Measurements from ENCODE around the gene ZNF646.

The ZNF646 gene

GRCh38 chr16:31074814-31075183 is 577 bp downstream of the ZNF646 start:
- Histone ChIP-seq H3K36me3 (ENCODE audit: control insufficient read depth in 1 of 2, insufficient read depth in 2 of 2, low read length in 2 of 2) (peaks cover 39% of the 10 kb centered on the region in 2 experiments), H3K4me1 (ENCODE audit: control insufficient read depth in 1 of 2, insufficient read depth in 2 of 2, low read length in 2 of 2) (peaks cover 7% of the 10 kb centered on the region in 2 experiments), H2BK120ac (ENCODE audit: insufficient read depth, low read length, poor library complexity) (peak overlapping the region; percentile 76), H2BK12ac (ENCODE audit: low read length) (no peak overlapping the region), H3K79me2 (ENCODE audit: control insufficient read depth, insufficient read depth, low read length, poor library complexity) (peaks cover 23% of the 10 kb centered on the region), H3K14ac (ENCODE audit: low read length) (peak overlapping the region; percentile 90), H3K9ac (ENCODE audit: low read length) (peak overlapping the region; percentile 91), H2BK5ac (ENCODE audit: low read depth, low read length, poor library complexity) (peak overlapping the region; percentile 19), H3K4ac (ENCODE audit: low read depth, low read length) (peak overlapping the region; percentile 89), H4K8ac (ENCODE audit: low read depth, low read length) (peak overlapping the region; percentile 97), H3K79me1 (ENCODE audit: low read length) (peaks cover 18% of the 10 kb centered on the region), H4K91ac (ENCODE audit: low read depth, low read length) (peak overlapping the region; percentile 85), H2AK5ac (ENCODE audit: low read length) (peak overlapping the region; percentile 81), H3K27me3 (ENCODE audit: insufficient read depth, low read length) (no peaks in the 10 kb centered on the region), H3K4me3 (ENCODE audit: low read depth, low read length) (peak overlapping the region; percentile 92), H3K27ac (ENCODE audit: low read depth, low read length) (peak overlapping the region; percentile 88), H3K18ac (ENCODE audit: low read length) (peak overlapping the region; percentile 43), H3K23ac (ENCODE audit: low read length) (no peak overlapping the region), H4K12ac (ENCODE audit: low read depth, low read length) (peak overlapping the region; percentile 91), H3K4me2 (ENCODE audit: low read length) (peak overlapping the region; percentile 81), H2AFZ (ENCODE audit: insufficient read depth, low read length, poor library complexity) (peak overlapping the region; percentile 87), H3K9me3 (ENCODE audit: insufficient read depth, low read depth, low read length) (no peaks in the 10 kb centered on the region)
- no CpG with 5 or more reads among the region's 7 CpGs for WGBS (ENCODE audit: extremely low coverage, insufficient coverage, insufficient read length)
- DNase-seq = no peak

- no peak overlapping the region for H3K27ac ChIP-seq (ENCODE audit: low read depth, low read length)
- peaks cover 54% of the 10 kb centered on the region in 2 experiments for H3K36me3 ChIP-seq (ENCODE audit: control insufficient read depth in 1 of 2, insufficient read depth in 2 of 2, low read length in 2 of 2)
- peaks cover 23% of the 10 kb centered on the region for H3K79me2 ChIP-seq (ENCODE audit: control insufficient read depth, insufficient read depth, low read length, poor library complexity)
- H3K9ac ChIP-seq (ENCODE audit: low read length) = no peak overlapping the region
- no peak overlapping the region for H2BK120ac ChIP-seq (ENCODE audit: insufficient read depth, low read length, poor library complexity)
- H4K91ac ChIP-seq (ENCODE audit: low read depth, low read length) = no peak overlapping the region
- H3K14ac ChIP-seq (ENCODE audit: low read length) = no peak overlapping the region
- no peak overlapping the region for H3K4ac ChIP-seq (ENCODE audit: low read depth, low read length)
- peaks cover 18% of the 10 kb centered on the region for H3K79me1 ChIP-seq (ENCODE audit: low read length)
- no peak for DNase-seq
- H3K4me3 ChIP-seq (ENCODE audit: low read depth, low read length) = no peak overlapping the region
- H3K4me1 ChIP-seq (ENCODE audit: control insufficient read depth in 1 of 2, insufficient read depth in 2 of 2, low read length in 2 of 2) = peaks cover 7% of the 10 kb centered on the region in 2 experiments
- no peak overlapping the region for H2BK12ac ChIP-seq (ENCODE audit: low read length)
- H3K4me2 ChIP-seq (ENCODE audit: low read length) = no peak overlapping the region
- H3K9me3 ChIP-seq (ENCODE audit: insufficient read depth, low read depth, low read length) = no peaks in the 10 kb centered on the region
- H2BK5ac ChIP-seq (ENCODE audit: low read depth, low read length, poor library complexity) = no peak overlapping the region
- no peaks in the 10 kb centered on the region for H3K27me3 ChIP-seq (ENCODE audit: insufficient read depth, low read length)
- no peak overlapping the region for H4K8ac ChIP-seq (ENCODE audit: low read depth, low read length)
- H4K12ac ChIP-seq (ENCODE audit: low read depth, low read length) = no peak overlapping the region
- no peak overlapping the region for H3K18ac ChIP-seq (ENCODE audit: low read length)
- no peak overlapping the region for H2AFZ ChIP-seq (ENCODE audit: insufficient read depth, low read length, poor library complexity)
- WGBS (ENCODE audit: extremely low coverage, insufficient coverage, insufficient read length) = no CpG with 5 or more reads among the region's 16 CpGs
- H3K23ac ChIP-seq (ENCODE audit: low read length) = no peak overlapping the region
- no peak overlapping the region for H2AK5ac ChIP-seq (ENCODE audit: low read length)
Observed at GRCh38 chr16:31076319-31076718, 2.1 kb downstream of the ZNF646 start.

GRCh38 chr16:31077024-31077423 is 2.8 kb downstream of the ZNF646 start:
- no peak overlapping the region for H3K23ac ChIP-seq (ENCODE audit: low read length)
- no peak overlapping the region for H2AFZ ChIP-seq (ENCODE audit: insufficient read depth, low read length, poor library complexity)
- peaks cover 18% of the 10 kb centered on the region for H3K79me1 ChIP-seq (ENCODE audit: low read length)
- H3K4me2 ChIP-seq (ENCODE audit: low read length) = no peak overlapping the region
- WGBS (ENCODE audit: extremely low coverage, insufficient coverage, insufficient read length) = no CpG with 5 or more reads among the region's 13 CpGs
- H2BK120ac ChIP-seq (ENCODE audit: insufficient read depth, low read length, poor library complexity) = no peak overlapping the region
- no peak overlapping the region for H2BK5ac ChIP-seq (ENCODE audit: low read depth, low read length, poor library complexity)
- H4K8ac ChIP-seq (ENCODE audit: low read depth, low read length) = no peak overlapping the region
- no peak overlapping the region for H2AK5ac ChIP-seq (ENCODE audit: low read length)
- no peak for DNase-seq
- H3K9ac ChIP-seq (ENCODE audit: low read length) = no peak overlapping the region
- peaks cover 4 to 5% of the 10 kb centered on the region in 2 experiments for H3K4me1 ChIP-seq (ENCODE audit: control insufficient read depth in 1 of 2, insufficient read depth in 2 of 2, low read length in 2 of 2)
- no peak overlapping the region for H3K27ac ChIP-seq (ENCODE audit: low read depth, low read length)
- peaks cover 57 to 59% of the 10 kb centered on the region in 2 experiments for H3K36me3 ChIP-seq (ENCODE audit: control insufficient read depth in 1 of 2, insufficient read depth in 2 of 2, low read length in 2 of 2)
- H3K27me3 ChIP-seq (ENCODE audit: insufficient read depth, low read length) = no peaks in the 10 kb centered on the region
- H3K14ac ChIP-seq (ENCODE audit: low read length) = no peak overlapping the region
- no peak overlapping the region for H3K4me3 ChIP-seq (ENCODE audit: low read depth, low read length)
- no peak overlapping the region for H3K18ac ChIP-seq (ENCODE audit: low read length)
- no peak overlapping the region for H2BK12ac ChIP-seq (ENCODE audit: low read length)
- no peak overlapping the region for H4K12ac ChIP-seq (ENCODE audit: low read depth, low read length)
- peaks cover 21% of the 10 kb centered on the region for H3K79me2 ChIP-seq (ENCODE audit: control insufficient read depth, insufficient read depth, low read length, poor library complexity)
- H3K9me3 ChIP-seq (ENCODE audit: insufficient read depth, low read depth, low read length) = no peaks in the 10 kb centered on the region
- H4K91ac ChIP-seq (ENCODE audit: low read depth, low read length) = no peak overlapping the region
- no peak overlapping the region for H3K4ac ChIP-seq (ENCODE audit: low read depth, low read length)

- no peak overlapping the region for H2BK5ac ChIP-seq (ENCODE audit: low read depth, low read length, poor library complexity)
Observed at GRCh38 chr16:31077592-31078396, 3.6 kb downstream of the ZNF646 start.

More at GRCh38 chr16:31077592-31078396, 3.6 kb downstream of the ZNF646 start:
- H4K12ac ChIP-seq (ENCODE audit: low read depth, low read length) = no peak overlapping the region
- no peak overlapping the region for H3K4ac ChIP-seq (ENCODE audit: low read depth, low read length)
- DNase-seq = no peak
- no peak overlapping the region for H3K27ac ChIP-seq (ENCODE audit: low read depth, low read length)
- no peak overlapping the region for H2BK120ac ChIP-seq (ENCODE audit: insufficient read depth, low read length, poor library complexity)
- H2BK12ac ChIP-seq (ENCODE audit: low read length) = no peak overlapping the region
- no peak overlapping the region for H2AK5ac ChIP-seq (ENCODE audit: low read length)
- H3K9ac ChIP-seq (ENCODE audit: low read length) = no peak overlapping the region
- H3K14ac ChIP-seq (ENCODE audit: low read length) = no peak overlapping the region
- H3K9me3 ChIP-seq (ENCODE audit: insufficient read depth, low read depth, low read length) = no peaks in the 10 kb centered on the region
- H3K4me1 ChIP-seq (ENCODE audit: control insufficient read depth in 1 of 2, insufficient read depth in 2 of 2, low read length in 2 of 2) = no peaks in the 10 kb centered on the region
- peaks cover 59 to 63% of the 10 kb centered on the region in 2 experiments for H3K36me3 ChIP-seq (ENCODE audit: control insufficient read depth in 1 of 2, insufficient read depth in 2 of 2, low read length in 2 of 2)
- H3K4me2 ChIP-seq (ENCODE audit: low read length) = no peak overlapping the region
- no peak overlapping the region for H2AFZ ChIP-seq (ENCODE audit: insufficient read depth, low read length, poor library complexity)
- no peak overlapping the region for H4K91ac ChIP-seq (ENCODE audit: low read depth, low read length)
- H3K79me1 ChIP-seq (ENCODE audit: low read length) = peaks cover 15% of the 10 kb centered on the region
- no peaks in the 10 kb centered on the region for H3K27me3 ChIP-seq (ENCODE audit: insufficient read depth, low read length)
- H3K4me3 ChIP-seq (ENCODE audit: low read depth, low read length) = no peak overlapping the region
- H3K18ac ChIP-seq (ENCODE audit: low read length) = no peak overlapping the region
- H4K8ac ChIP-seq (ENCODE audit: low read depth, low read length) = no peak overlapping the region
- no peak overlapping the region for H3K23ac ChIP-seq (ENCODE audit: low read length)
- peaks cover 13% of the 10 kb centered on the region for H3K79me2 ChIP-seq (ENCODE audit: control insufficient read depth, insufficient read depth, low read length, poor library complexity)
- WGBS (ENCODE audit: extremely low coverage, insufficient coverage, insufficient read length) = no CpG with 5 or more reads among the region's 30 CpGs

Measured in trophoblast cell (in vitro differentiated cells and primary cell).